Tibial artery (tissue), 4 donors: ENCODE results near the gene OR52E4.

Source experiments
- DNase-seq, 2 donors: peaks; one replicate each; pipeline ENCODE4 v3.0.0-alpha.2; 2019
- H3K27ac ChIP-seq, 2 donors: fragments of 200-600 bp; sonication (generic) in 1 of 2; 1 replicate in 1 of 2; 2 replicates in 1 of 2; pipeline ENCODE4 v1.5.1; 2018 to 2019; ENCODE audit warnings: mild to moderate bottlenecking in 1 of 2
- H3K27me3 ChIP-seq, 2 donors: fragments of 200-600 bp; sonication (generic) in 1 of 2; one replicate each; pipeline versions ENCODE4 v1.5.1 to v1.6.0; 2016 to 2019
- H3K36me3 ChIP-seq, 3 donors: fragments of 200-600 bp; sonication (generic) in 2 of 3; one replicate each; pipeline ENCODE4 v1.5.1; 2016 to 2019; ENCODE audit warnings: mild to moderate bottlenecking in 2 of 3
- H3K4me1 ChIP-seq, 4 donors: fragments of 200-600 bp; sonication (generic) in 2 of 4; 1 replicate in 3 of 4; 2 replicates in 1 of 4; pipeline ENCODE4 v1.5.1; 2016 to 2019
- H3K4me3 ChIP-seq, 2 donors: fragments of 200-600 bp; sonication (generic) in 1 of 2; 1 replicate in 1 of 2; 2 replicates in 1 of 2; pipeline ENCODE4 v1.5.1; 2018 to 2019; ENCODE audit warnings: mild to moderate bottlenecking in 2 of 2
- H3K9me3 ChIP-seq, 3 donors: fragments of 200-600 bp; sonication (generic) in 1 of 3; one replicate each; pipeline ENCODE4 v1.5.1; 2016 to 2019
- intact Hi-C: fragments of 100-400 bp; cut with DNase I; formaldehyde crosslinking; loops from one replicate; pipeline ENCODE4 v1.15.0; 2023; ENCODE audit warnings: low total_unique reads
- TF ChIP-seq, protein P1 (sequence below), 2 experiments: fragments of 200-600 bp in 1 of 2; fragments of 450-650 bp in 1 of 2; IDR thresholded peaks; one replicate each; pipeline ENCODE4 v1.5.1; 2017 to 2019; ENCODE audit warnings: antibody characterized with exemption in 2 of 2, mild to moderate bottlenecking in 1 of 2, moderate library complexity in 1 of 2

OR52E4 gene

DNA sequence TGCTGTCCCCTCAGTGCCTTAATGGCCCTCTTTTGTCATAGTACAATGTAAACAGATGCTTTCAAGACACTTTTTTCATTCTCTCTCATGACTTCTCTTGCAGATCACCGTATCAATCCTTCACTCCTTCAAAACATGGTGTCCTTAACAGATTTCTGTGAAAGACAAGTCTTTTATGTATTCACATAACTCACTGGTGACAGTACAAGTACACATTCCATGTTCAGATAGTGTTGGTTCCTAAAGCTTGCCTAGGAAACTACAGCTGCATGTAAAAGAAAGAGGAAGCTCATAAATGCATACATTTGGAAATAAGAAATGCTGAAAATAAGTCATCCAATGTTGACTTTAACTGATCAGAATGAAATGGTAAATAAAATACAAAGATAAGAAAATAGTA lies 33.7 kb upstream of the OR52E4 start:
- DNase-seq = no peak
- Histone ChIP-seq H3K27ac (no peak overlapping the region), H3K4me1 (no peaks in the 10 kb centered on the region), H3K36me3 (no peaks in the 10 kb centered on the region), H3K4me3 (no peak overlapping the region), H3K27me3 (no peaks in the 10 kb centered on the region), H3K9me3 (peaks cover 0 to 2% (median 0%) of the 10 kb centered on the region in 3 donors)
- TF ChIP-seq, protein P1, sequence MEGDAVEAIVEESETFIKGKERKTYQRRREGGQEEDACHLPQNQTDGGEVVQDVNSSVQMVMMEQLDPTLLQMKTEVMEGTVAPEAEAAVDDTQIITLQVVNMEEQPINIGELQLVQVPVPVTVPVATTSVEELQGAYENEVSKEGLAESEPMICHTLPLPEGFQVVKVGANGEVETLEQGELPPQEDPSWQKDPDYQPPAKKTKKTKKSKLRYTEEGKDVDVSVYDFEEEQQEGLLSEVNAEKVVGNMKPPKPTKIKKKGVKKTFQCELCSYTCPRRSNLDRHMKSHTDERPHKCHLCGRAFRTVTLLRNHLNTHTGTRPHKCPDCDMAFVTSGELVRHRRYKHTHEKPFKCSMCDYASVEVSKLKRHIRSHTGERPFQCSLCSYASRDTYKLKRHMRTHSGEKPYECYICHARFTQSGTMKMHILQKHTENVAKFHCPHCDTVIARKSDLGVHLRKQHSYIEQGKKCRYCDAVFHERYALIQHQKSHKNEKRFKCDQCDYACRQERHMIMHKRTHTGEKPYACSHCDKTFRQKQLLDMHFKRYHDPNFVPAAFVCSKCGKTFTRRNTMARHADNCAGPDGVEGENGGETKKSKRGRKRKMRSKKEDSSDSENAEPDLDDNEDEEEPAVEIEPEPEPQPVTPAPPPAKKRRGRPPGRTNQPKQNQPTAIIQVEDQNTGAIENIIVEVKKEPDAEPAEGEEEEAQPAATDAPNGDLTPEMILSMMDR (IDR thresholded peaks at IDR 0.05) = no peak
- intact Hi-C loops = no loop called here

DNA sequence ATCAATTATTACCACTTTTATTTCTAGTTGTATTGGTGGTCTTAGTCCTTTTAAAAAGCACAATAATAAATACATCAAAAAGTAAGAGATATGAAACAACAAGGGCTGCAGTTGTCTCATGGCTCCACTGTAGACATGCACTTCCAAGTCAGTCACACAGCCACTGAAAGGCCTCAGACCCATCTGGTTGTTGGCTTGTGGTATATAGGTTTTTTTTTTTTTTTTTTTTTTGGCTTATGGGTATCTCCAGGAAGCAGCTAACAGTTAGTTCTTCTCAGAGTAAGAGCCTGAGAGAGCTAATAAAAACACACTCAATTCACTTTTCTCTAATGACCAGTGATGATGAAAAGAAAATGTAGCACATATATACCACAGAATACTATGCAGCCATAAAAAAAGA lies 32.7 kb upstream of the OR52E4 start:
- no peaks in the 10 kb centered on the region for H3K4me1 ChIP-seq
- no peak for DNase-seq
- intact Hi-C loops = no loop called here
- TF ChIP-seq, protein P1 (IDR thresholded peaks at IDR 0.05) = no peak
- H3K4me3 ChIP-seq = no peak overlapping the region
- no peaks in the 10 kb centered on the region for H3K27me3 ChIP-seq
- H3K36me3 ChIP-seq = no peaks in the 10 kb centered on the region
- no peak overlapping the region for H3K27ac ChIP-seq
- peaks cover 0 to 12% (median 0%) of the 10 kb centered on the region in 3 donors for H3K9me3 ChIP-seq

DNA sequence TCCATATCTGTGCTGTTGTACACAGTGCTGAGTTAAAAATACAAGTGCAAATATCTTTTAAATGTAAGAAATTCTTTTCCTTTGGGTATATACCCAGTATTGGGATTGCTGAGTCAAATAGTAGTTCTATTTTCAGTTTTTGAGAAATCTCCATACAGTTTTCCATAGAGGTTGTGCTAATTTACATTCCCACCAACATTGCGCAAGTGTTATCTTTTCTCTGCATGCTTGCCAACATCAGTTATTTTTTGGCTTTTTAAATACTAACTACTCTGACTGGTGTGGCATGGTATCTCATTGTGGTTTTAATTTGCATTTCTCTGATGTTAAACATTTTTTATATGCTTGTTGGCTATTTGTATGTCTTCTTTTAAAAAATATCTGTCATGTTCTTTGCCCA lies 29.4 kb upstream of the OR52E4 start:
- H3K36me3 ChIP-seq = no peaks in the 10 kb centered on the region
- intact Hi-C loops = no loop called here

DNA sequence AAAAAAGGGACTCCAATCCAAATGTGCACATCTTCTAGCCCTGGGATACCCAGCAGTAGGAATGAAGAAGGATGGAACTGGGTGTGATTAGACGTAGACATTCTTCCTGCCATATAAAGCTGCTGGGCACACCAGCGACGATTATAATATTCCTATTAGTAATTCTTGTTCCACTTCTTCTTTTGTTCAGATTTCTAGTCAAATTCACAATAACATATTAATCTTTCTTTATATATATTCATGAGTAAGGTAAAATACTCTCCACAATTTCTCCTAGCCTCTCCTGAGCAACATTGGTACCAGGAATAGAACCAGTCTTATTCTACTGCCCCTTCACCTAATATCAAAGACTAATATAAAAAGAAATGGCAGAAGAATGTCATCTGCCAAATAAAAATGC lies 22.8 kb upstream of the OR52E4 start, which contains the start of gene OR52E8:
Gene OR52E8, minus strand, starts transcription at position 101 of the 400 bp plus-strand sequence. Its CDS starts 0 bp downstream, at position 101.
- intact Hi-C loops = no loop called here
- H3K4me1 ChIP-seq = no peaks in the 10 kb centered on the region
- H3K9me3 ChIP-seq = peaks cover 0 to 3% (median 0%) of the 10 kb centered on the region in 3 donors
- no peak within 1 kb of the TSS for H3K4me3 ChIP-seq
- no peak within 1 kb of the TSS for H3K27ac ChIP-seq
- DNase-seq = no peak
- no peaks in the 10 kb centered on the region for H3K27me3 ChIP-seq
- TF ChIP-seq, protein P1 (IDR thresholded peaks at IDR 0.05) = no peak
- H3K36me3 ChIP-seq = no peaks in the 10 kb centered on the region

More for the DNA sequence above, 29.4 kb upstream of the OR52E4 start:
- TF ChIP-seq, protein P1 (IDR thresholded peaks at IDR 0.05) = no peak
- H3K27ac ChIP-seq = no peak overlapping the region
- H3K4me3 ChIP-seq = no peak overlapping the region
- peaks cover 0 to 14% (median 0%) of the 10 kb centered on the region in 3 donors for H3K9me3 ChIP-seq
- DNase-seq = no peak
- H3K27me3 ChIP-seq = no peaks in the 10 kb centered on the region
- no peaks in the 10 kb centered on the region for H3K4me1 ChIP-seq

DNA sequence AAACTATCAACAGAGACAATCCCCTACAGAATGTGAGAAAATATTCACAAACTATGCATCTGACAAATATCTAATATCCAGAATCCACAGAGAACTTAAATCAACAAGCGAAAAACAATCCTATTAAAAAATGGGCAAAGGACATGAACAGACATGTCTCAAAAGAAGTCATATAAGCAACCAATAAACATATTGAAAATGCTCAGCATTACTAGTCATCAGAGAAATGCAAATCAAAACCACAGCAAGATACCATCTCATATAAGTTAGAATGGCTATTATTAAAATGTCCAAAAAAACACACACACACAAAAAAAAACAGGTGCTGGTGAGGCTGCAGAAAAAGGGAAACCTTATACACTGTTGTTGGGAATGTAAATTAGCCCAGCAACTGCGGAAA lies 14.6 kb upstream of the OR52E4 start:
- Histone ChIP-seq H3K36me3 (no peaks in the 10 kb centered on the region), H3K27me3 (no peaks in the 10 kb centered on the region), H3K4me1 (no peaks in the 10 kb centered on the region), H3K4me3 (no peak overlapping the region), H3K9me3 (no peaks in the 10 kb centered on the region), H3K27ac (no peak overlapping the region)
- TF ChIP-seq, protein P1 (IDR thresholded peaks at IDR 0.05) = no peak
- DNase-seq = no peak
- intact Hi-C loops = no loop called here

DNA sequence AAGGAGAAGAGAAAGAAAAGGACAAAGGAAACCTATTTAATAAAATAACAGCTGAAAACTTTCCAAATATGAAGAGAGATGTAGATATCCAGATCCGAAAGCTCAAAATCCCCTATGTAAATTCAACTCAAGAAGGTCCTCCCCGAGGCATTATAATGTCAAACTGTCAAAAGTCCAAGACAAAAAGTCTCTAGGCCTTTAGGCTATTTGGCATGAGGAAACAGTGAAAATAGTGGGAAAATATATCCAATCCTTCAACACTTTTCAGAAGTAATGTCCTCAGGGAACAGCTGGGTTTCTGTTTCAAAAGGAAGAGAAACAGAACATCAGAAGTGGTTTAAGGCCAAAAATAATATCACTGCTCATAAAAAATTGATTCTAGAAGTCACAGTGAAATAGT lies 1.9 kb upstream of the OR52E4 start:
- no peaks in the 10 kb centered on the region for H3K9me3 ChIP-seq
- H3K27me3 ChIP-seq = no peaks in the 10 kb centered on the region
- intact Hi-C loops = no loop called here
- H3K4me1 ChIP-seq = no peaks in the 10 kb centered on the region
- H3K4me3 ChIP-seq = no peak overlapping the region
- no peaks in the 10 kb centered on the region for H3K36me3 ChIP-seq
- H3K27ac ChIP-seq = no peak overlapping the region
- TF ChIP-seq, protein P1 (IDR thresholded peaks at IDR 0.05) = no peak
- DNase-seq = no peak
